Activated T-helper 9 cell treated with anti-CD3 and anti-CD28 coated beads, Interleukin-2, amount 50 U/mL, for 16 hours (primary cell): ENCODE data around the gene SMPX.

ENCODE experiments used
- DNase-seq: peaks from one replicate; pipeline ENCODE4 v3.0.0-alpha.2; 2020; ENCODE audit warnings: low read depth

Gene SMPX

DNA sequence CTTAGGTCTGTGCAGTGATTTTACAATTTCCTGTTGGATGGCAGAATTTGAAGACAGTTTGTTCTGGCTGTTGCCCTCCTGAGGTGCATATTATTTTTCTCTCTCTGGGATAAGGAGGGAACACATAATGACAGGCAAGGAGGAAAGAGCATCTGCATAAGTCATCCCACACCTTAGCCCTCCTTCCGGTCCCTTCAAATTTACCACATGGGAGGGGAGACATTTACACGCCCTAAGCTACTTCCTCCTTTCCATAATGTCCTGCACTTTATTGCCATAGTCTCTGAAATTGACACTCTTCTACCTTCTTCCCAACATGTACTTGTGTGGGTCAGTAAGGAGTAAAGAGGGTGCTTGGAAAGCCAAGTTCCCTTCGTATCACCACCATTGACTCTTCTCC is 13.9 kb downstream of the SMPX start:
- DNase-seq = no peak

DNA sequence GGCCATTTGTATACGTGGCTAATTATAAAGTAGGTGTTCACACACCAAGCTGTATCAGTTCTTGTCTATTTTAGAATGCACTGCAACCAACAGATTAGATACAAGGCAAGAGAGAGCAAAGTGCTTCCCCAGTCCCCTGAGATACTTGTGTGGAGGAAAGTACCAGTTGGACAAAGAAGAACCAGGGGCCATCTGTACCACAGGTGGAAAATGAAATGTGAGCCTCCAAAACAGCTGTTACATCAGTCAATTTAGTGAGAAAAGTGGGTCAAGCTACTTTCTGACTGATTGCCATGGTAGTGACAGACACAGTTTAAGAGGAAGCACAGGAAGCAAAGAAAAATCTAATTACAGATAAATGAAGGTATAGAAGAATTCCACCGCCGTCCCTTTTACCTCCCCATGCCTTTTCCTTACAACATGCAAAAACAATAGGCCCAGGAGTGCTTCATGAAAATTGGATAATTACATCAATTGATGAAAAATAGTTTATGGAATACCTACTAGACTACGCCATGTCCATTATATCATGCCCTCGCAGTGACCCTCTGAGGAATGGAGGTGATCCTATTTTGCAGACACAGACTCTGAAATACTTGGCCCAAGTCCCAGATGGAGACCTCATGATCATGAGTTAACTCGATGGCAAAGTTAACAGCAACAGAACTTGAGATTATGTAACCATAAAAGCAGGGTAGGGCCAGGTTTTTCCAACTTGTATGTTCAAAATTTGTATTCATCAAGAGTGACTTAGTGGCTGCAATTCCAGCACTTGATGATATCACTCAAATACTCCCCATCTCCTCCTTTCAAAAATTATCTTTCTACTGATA is 15.8 kb downstream of the SMPX start:
- no peak for DNase-seq

DNA sequence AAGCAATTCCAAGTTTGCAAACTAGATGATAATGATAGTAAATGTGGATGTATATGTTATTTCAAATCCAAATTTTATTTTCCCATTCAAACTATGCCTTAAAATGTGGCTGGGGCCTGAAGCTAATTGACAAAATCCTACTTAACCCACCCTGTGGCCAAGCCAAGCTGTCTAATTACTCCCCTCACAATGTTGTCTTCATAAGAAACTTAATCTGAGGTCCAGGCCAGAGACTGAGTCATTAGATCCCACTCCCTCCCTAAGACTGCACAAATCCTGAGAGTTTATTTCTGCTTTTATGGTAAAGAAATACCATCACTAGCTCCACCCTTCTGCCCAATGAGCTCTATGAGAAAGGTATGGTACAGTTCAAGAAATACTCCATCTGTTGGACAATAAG is 16.6 kb downstream of the SMPX start:
- no peak for DNase-seq

DNA sequence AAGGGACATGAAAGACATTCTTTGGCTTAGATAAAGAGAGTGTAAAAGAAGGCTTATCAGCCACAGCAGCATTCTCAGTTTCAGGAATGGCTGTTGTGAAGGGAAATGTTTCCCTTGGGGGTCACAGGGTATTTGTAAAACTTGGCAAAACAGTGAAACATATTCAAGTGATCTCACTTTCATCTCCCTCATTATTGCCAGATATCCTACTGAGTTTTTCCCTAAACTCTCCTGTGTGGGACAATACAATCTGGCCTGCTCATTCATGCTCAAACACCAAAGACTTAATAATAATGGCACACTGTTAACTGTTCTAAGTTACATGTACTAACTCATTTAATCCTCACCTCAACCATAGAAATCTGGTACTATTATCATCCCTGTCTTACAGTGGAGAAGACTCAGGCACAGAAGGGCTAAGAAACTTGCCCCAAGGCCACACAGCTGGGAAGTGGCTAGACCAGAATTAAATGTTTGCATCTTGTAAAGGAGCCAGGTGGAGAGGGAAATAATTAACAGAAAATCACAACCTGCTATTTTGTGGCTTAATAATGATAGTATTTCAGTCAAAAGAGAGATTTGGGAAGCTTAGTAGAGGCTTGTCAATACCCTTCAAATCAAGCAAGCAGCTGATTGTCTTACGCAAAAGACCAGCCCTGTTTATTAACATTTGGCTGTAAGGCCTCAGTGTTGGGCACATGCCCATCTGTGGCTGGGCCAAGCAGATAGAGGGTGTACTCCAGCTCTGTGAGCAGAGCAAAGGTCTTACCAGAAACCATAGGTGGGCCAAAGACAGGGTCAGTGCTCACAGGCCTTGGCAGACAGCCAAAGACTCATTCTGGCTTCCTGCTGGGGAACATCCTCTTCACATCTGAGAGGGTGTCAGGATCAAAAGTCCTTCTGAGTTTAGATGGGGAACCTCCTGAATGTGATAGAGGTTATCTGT is 17.3 kb downstream of the SMPX start:
- DNase-seq = no peak

DNA sequence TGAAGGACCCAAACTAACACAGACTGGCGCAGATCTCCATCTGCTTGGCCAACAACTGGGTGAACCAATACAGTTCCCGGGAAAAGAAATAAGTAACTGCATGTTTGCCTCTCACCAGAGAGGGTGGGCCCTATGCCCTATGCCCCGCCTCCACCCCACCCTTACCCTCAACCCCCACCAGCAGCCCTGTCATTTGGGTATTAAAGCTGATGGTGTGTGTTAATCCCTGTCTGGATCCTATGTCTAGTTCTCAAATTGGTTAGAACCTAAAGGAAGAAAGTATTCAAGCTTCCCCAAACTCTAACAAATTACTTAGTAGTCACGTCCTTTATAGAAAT is 19.0 kb downstream of the SMPX start:
- DNase-seq = no peak

DNA sequence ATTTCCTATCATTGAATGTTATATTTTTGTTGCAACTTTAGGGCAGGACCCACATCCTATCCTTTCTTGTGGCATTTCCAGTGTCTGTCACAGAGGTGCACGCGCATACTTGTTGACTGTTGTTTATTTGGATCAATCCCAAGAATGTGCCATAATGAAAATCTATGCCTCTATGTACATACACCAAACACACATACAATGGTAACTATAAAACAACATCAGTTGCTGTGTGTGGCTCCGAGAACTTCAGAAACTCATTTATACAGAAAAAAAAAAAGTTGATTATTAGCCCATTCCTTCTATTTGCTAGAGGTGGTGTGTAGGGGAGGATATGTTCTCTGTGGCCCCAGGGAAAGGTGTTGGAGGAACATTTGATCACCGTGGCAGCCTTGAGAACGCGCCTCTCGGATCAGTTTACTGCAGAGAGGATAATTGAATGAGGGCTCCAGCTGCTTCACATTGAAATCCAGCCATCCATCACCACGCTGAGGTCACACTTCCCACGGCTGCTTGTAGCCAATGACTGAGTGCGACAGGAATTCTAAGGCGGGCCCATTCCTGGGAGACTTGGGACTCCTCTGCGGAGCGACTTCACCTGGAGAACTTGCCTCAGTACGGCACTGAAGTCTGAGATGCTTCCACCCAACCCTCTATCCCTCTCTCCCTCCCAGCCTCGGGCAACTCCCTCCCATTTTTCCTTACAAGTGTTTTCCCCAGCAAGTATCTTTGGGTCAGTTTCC is 19.5 kb downstream of the SMPX start:
- no peak for DNase-seq

DNA sequence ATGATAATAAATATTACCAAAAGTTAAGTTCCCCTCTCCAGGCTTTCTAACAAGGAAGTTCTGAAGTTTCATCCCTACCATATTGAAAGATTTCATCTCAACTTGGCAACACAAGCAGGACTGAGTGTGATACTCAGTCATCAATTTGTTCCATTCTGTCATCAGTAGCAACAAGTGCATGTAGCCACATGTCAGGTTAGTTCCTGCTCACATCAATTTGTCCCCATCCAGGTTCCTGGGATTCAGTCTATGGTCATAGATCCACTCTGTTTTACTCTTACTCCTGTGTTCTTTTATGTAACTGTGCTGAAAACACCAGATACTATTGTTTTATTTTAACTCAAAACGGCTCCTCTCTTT is 22.2 kb downstream of the SMPX start:
- DNase-seq = no peak

DNA sequence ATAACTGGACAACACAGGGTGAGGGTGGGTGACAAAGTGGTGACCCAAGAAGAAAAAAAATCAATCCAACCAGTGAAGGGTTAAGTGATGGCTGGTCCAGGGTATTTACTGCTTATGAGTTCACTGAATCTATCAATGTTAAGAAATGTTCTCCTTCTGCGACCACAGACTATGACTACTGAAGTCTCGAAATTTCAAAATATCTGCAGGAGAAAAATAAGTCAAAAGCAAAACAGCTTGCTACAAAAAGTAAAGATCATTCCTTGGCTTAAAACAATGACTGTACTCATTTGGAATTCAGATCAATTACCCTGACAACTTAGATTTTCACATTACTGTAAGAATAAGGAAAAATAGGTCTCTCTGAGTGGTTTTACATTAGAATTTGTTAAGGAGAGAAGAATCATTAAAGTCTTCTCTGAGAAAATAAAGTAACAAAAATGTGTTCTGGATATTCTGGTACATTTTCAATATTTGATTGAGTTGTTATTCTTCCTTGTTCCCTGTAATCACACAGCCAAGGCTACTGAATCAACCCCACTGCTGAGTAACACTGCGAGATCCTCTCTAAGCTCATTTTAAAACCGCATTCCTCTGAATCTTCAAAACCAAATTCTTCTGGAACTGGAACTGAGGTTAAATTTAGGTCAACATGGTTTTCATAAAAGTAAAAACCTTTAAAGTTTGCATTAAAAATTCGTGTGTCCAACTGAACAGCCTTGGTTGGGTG is 22.7 kb downstream of the SMPX start:
- no peak for DNase-seq

DNA sequence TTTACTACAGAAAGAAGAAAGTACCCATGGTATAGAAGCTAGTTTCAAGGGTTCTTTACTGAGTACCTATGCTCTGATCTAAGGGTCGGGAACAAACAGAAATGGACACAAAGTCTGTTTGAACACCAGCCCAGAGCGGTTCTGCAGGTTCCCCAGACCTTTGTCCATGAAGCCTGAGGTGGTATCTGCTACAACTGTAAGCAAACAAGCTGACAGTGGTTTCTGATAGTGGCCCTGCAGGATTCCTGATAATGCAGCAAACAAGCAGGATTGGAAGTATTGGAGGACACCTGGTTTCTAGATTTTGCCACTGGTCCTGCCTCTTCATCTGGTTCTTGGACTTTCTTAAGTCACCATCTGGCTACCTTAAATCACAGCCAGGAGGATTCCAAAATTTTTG is 23.7 kb downstream of the SMPX start:
- DNase-seq = no peak

DNA sequence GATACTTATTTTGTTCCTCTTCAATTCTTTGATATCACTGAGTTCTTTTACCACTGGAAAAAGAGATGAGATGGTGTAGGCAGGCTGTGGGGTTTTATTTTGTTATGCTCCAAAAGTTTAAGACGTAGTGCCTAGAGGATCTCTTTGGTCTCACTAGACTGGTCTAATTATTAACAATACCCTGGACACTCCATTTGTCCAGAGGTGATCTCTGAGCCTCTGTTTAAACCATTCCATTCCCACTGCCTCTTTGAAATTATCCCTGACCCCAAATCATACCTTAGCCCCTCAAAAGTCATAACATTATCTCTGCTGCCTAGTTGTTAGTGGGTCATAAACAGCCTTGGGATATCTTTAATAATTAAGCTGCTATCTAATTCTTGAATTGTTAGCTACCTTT is 24.2 kb downstream of the SMPX start:
- DNase-seq = no peak

DNA sequence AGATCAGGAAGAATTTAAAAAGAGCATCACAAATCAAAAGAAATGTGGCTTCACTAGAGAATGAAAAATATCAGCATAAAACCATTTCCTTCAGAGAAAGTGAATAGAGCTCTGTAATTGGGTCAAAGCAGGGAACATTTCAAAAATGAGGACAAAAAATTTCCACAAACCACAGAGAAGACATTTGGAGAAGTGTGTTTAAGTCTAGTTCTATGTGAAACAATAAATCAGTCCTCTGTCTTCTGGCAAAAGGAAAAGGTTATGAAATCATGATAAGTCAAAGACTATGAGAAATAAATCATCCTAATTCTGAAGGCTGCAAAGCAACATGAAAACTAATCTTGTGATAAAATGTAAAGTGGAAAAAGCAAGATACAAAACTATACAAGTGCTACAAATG is 27.9 kb downstream of the SMPX start:
- no peak for DNase-seq

DNA sequence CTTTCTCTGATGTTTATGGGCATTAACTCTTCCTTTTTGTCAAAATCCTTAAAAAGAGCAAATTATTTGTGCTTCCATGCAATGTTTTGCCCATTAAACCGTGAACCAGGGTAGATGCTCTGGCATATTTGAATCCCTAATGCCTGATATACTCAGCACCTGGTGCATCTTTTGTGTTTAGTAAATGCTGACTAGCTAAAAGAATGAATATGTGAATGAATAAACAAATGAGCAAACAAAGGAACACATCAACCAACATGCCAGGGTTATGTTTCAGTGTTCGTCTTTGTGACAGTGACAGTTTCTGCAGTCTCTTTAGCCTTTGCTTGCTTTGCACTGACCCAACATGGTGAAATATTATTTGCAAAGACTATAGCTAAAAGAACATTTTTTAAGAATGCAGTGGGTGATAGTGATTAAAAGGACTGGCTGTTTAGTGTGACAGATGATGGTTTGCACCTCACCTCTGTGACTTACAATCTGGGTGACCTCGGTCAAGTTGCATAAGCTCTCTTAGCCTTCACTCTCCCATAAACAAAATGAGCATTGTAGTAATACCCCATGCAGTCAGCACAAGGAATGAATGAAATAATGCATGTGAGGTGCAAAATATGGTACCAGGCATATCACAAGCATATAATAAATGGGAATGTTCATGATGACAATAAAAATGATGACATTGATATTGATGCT is 29.5 kb downstream of the SMPX start:
- no peak for DNase-seq

DNA sequence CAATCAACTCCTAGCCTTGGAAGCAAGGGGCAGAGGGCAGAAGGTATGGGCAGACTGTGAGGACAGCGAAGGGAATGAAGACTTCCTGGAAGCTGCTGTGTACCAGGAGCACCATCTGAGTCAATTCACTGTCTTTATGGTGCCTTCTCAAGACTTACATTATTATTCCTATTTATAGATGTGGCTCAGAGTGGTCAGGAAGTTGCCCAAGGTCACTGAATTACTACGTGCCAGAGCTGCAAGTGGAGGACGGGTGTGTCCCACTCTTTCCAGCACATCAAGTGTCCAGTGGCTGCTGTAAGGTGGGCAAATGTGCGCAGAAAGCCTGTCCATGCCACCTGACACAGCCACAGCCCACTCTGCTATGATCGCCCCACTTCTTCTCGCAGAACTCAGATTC is 32.0 kb downstream of the SMPX start:
- DNase-seq = no peak

DNA sequence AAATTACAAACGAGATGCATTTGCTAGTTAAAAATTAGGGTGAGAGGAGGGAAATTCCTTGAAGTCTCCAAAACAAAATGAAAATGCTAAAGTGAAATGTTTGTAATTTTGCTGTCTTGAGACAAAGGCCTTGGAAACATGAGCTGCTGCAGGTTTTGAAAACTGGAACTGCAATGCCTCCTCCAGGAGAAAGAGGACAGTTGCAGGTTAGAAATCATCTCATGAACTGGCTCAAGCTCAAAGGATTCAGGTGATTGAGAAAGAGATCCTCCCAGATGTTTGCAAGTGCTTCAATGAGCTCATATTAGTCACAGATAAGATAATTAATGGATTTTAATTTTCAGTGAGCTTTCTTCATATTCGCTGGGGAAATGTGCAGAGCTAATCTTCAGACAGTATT is 32.4 kb downstream of the SMPX start:
- no peak for DNase-seq

DNA sequence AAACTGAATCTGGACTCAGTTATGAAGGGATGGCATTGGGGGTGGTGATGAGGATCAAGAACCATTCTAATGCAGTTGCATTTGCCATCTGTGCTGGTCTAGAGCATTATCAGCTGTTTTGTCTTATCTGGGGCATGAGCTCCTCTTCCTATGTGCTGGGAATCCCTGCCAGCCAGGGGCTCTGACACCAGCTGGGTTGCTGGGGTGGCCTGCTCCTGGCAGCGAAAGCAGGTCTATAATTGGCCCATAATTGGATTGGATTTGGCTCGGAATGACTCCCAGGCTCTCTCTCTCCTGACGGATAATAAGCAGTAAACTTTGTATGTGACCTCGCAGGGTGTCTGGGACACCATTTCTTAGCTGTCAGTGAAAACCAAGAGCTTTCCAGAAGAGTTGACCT is 34.1 kb downstream of the SMPX start:
- no peak for DNase-seq

DNA sequence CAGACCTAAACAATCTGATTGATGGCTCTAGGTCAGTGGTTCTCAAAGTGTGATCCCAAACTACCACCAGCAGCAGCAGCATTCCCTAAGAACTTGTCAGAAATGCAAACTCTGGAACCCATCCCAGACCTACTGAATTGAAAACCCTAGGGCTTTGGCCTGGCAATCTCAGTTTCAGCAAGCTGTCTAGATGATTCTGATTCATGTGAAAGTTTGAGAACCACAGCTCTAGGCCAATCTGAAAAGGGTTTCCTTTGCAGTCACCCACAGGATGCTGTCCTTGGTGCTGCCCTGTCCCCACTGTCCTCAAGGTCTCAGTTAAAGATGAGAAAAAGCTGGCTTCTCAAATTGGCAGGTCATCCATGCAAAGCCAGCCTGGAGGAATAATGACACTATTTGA is 34.8 kb downstream of the SMPX start:
- DNase-seq = no peak

DNA sequence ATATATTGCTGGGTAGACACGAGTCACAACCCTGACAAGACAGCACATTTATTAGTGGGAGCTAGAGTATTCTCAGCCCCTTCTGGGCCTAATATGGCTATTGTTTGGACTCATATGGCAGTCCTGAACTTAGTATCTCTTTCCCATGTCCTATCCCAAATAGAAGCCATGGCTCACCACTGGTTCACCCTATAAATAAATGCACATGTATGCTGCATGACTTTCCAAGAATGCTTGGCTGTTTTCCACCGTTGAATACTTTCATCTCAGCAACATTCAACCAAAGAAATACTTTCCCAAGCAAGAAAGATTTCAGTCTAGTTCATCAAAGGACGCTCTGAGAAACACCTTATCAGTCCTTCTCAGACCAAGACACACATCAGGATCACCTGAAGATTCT is 36.7 kb downstream of the SMPX start:
- DNase-seq = no peak

DNA sequence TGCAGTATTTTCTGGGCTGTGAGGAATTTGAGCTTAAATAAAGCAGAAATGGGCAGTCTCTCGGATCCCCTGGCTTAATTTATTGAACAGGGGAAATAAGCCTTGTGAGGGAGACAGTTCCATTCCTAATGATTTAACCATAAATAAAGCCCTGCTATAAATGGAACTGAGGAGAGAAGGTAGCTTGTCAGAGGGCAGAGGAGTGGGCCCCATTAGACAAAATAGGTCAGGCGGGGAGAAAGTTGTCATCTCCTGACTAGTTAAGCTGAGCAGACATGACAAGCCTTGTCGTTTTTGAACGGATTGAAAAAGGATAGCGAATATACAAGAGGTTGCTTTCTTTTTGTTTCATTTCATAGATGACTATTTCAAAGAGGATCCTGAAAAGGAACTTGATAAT is 39.3 kb downstream of the SMPX start:
- DNase-seq = no peak

DNA sequence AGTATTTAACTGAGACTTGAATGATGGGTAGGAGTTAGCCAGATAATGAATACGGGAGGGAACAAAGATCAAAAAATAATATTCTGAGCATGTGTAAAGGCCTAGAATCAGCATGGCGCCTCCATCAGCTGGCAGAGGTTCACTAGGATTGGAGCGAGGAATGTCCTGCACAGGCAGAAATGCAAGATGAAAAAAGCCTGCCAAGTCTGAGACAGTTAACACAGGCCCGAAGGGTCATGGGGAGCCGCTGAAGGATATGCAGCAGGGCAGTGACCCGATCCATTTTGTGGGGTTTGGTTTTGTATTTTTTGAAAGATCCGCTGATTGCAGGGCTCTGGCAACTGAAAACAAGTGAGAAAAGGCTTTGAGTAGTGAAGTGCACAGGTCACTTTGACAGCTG is 40.1 kb downstream of the SMPX start:
- no peak for DNase-seq

DNA sequence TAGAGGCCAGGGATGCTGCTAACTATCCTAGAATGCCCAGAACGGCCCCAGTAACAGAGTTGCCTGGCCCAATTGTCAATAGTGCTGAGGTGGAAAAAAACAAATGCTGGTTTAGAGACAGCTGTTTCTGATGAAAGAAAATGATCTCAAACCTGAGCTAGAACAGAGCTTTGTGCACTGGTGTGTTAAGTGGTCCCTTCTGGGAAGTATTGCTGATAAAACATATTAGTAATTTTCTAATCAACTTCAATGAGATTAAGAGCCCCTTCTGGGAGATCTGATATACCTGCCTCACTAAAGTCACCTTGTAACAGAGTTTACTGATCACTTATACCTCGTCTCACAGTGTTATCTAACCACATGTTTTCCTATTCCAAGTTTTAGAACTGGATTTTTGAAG is 42.1 kb downstream of the SMPX start:
- DNase-seq = no peak

DNA sequence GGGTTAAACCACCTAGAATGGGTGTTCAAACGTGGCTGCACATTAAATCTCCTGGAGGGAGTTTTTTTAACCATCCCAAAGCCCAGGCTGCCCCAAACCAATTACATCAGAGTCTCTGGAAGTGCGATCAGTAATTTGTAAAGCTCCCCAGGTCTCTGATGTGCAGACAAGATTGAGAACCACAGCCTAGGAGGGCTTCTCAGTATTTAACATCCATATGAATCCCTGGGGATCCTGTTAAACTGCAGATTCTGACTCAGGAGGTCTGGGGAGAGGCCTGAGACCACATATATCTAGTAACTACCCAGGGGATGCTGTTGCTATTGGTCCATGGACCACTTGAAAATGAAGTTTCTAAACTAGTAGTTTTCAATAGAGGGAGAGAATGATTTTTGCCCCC is 42.6 kb downstream of the SMPX start:
- no peak for DNase-seq

DNA sequence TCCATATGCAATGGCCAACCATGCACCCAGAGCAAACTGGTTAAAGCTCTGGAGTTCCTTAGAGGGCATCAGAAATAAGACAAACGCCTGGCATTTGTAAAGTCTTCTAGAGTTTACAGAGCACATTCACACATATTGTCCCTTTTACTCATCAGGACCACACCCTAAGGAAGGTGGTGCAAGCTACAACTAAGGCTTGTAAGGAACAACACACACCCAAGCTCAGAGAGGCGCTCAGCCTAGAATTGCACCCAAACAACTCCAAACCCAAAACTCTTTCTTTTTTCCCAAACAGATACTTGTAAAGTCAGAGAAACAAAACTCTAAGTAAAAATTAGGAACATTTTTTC is 46.1 kb downstream of the SMPX start:
- DNase-seq = no peak
